Measurements from ENCODE around the gene RGS3.

Gene RGS3

DNA sequence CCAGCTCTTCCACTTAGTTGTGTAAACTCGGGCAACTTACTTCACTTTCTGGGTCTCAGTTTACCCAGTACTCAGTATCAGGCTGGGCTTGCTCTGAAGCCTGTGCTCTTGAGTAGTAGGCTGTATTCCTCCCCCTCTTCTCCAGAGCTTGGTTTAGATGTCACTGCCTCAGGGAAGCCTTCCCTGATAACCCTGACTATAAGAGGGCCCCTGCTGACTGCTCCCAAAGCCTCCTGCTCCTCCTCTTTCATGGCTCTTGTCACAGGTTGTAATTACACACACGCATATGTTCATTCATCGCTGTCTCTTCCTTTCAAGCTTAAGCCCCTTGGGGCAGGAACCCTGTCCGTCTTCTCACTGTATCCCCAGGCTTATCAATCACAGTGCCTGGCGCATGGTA is 140.2 kb downstream of the RGS3 start:
- DNase-seq = no peak
- Histone ChIP-seq H3K4me1 (ENCODE audit: control insufficient read depth, insufficient read depth, low read length, poor library complexity, severe bottlenecking) (no peaks in the 10 kb centered on the region), H3K27me3 (replicated peaks; ENCODE audit: control insufficient read depth, insufficient read depth, low read length, poor library complexity, severe bottlenecking) (no peaks in the 10 kb centered on the region), H3K9me3 (ENCODE audit: control insufficient read depth, low read length) (no peaks in the 10 kb centered on the region), H3K4me3 (ENCODE audit: insufficient read depth, low read depth, low read length, poor library complexity, severe bottlenecking) (no peak overlapping the region), H3K36me3 (ENCODE audit: control insufficient read depth, insufficient read depth, low read length) (no peaks in the 10 kb centered on the region), H3K27ac (ENCODE audit: insufficient read depth, low read length, poor library complexity, severe bottlenecking) (no peak overlapping the region)

DNA sequence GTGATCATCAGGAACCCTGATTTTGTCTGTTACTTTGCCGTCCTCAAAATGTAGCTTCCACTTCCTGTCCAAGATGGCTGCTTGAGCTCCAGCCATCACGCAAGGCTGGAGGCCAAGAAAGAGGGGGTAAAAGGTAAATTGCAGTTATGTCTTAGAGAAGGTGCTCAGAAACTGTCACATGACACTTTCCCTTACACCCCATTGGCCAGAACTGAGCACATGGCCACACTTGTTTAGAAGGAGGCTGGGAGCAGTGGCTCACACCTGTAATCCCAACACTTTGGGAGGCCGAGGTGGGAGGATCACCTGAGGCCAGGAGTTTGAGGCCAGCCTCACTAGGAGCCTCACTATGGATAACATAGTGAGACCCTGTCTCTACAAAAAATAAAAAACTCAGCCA is 140.9 kb downstream of the RGS3 start:
- H3K4me1 ChIP-seq (ENCODE audit: control insufficient read depth, insufficient read depth, low read length, poor library complexity, severe bottlenecking) = no peaks in the 10 kb centered on the region

DNA sequence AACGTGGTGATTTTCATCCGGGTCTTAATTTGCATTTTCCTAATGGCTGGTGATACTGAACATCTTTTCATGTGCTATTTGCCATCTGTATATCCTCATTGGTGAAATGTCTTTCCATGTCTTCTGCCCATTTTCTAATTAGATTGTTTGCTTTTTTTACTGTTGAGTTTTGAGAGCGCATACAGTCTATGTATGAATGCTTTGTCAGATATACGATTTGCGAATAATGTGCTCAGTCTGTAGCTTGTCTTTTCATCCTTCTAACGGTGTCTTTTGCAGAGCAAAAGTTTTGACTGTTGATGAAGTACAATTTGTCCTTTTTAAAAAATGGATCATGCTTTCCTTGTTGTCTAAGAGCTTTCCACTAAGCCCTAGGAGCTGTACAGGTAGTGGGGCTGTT is 143.0 kb downstream of the RGS3 start:
- H3K27me3 ChIP-seq (replicated peaks; ENCODE audit: control insufficient read depth, insufficient read depth, low read length, poor library complexity, severe bottlenecking) = no peaks in the 10 kb centered on the region
- no peaks in the 10 kb centered on the region for H3K4me1 ChIP-seq (ENCODE audit: control insufficient read depth, insufficient read depth, low read length, poor library complexity, severe bottlenecking)
- no peak overlapping the region for H3K4me3 ChIP-seq (ENCODE audit: insufficient read depth, low read depth, low read length, poor library complexity, severe bottlenecking)
- no peaks in the 10 kb centered on the region for H3K36me3 ChIP-seq (ENCODE audit: control insufficient read depth, insufficient read depth, low read length)
- no peaks in the 10 kb centered on the region for H3K9me3 ChIP-seq (ENCODE audit: control insufficient read depth, low read length)
- H3K27ac ChIP-seq (ENCODE audit: insufficient read depth, low read length, poor library complexity, severe bottlenecking) = no peak overlapping the region
- DNase-seq = no peak

More for the DNA sequence above, 140.9 kb downstream of the RGS3 start:
- Histone ChIP-seq H3K9me3 (ENCODE audit: control insufficient read depth, low read length) (no peaks in the 10 kb centered on the region), H3K4me3 (ENCODE audit: insufficient read depth, low read depth, low read length, poor library complexity, severe bottlenecking) (no peak overlapping the region), H3K27ac (ENCODE audit: insufficient read depth, low read length, poor library complexity, severe bottlenecking) (no peak overlapping the region), H3K36me3 (ENCODE audit: control insufficient read depth, insufficient read depth, low read length) (no peaks in the 10 kb centered on the region), H3K27me3 (replicated peaks; ENCODE audit: control insufficient read depth, insufficient read depth, low read length, poor library complexity, severe bottlenecking) (no peaks in the 10 kb centered on the region)
- no peak for DNase-seq

DNA sequence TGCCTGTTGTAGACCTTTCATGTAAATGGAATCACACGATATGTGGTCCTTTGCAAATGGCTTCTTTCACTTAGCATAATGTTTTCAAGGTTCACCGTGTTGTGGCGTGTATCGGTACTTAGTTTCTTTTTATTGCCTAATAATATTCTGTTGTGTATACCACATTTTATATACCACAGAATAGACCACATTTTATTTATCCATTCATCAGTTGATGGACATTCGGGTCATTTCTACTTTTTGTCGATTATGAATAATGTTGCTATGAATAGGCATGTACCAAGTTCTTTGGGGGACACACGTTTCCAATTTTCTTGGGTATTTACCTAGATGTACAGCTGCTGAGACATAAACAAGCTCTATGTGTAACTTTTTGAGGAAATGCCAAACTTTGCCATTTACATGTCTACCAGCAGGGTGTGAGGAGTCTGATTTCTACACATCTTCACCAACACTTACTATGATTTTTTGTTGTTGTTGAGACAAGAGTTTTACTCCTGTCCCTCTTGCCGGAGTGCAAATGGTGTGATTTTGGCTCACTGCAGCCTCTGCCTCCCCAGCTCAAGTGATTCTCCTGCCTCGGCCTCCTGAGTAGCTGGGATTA is 144.7 kb downstream of the RGS3 start:
- H3K27me3 ChIP-seq (replicated peaks; ENCODE audit: control insufficient read depth, insufficient read depth, low read length, poor library complexity, severe bottlenecking) = no peaks in the 10 kb centered on the region
- no peak overlapping the region for H3K4me3 ChIP-seq (ENCODE audit: insufficient read depth, low read depth, low read length, poor library complexity, severe bottlenecking)
- no peak for DNase-seq
- H3K4me1 ChIP-seq (ENCODE audit: control insufficient read depth, insufficient read depth, low read length, poor library complexity, severe bottlenecking) = no peaks in the 10 kb centered on the region
- H3K36me3 ChIP-seq (ENCODE audit: control insufficient read depth, insufficient read depth, low read length) = no peaks in the 10 kb centered on the region
- H3K9me3 ChIP-seq (ENCODE audit: control insufficient read depth, low read length) = no peaks in the 10 kb centered on the region
- H3K27ac ChIP-seq (ENCODE audit: insufficient read depth, low read length, poor library complexity, severe bottlenecking) = no peak overlapping the region

DNA sequence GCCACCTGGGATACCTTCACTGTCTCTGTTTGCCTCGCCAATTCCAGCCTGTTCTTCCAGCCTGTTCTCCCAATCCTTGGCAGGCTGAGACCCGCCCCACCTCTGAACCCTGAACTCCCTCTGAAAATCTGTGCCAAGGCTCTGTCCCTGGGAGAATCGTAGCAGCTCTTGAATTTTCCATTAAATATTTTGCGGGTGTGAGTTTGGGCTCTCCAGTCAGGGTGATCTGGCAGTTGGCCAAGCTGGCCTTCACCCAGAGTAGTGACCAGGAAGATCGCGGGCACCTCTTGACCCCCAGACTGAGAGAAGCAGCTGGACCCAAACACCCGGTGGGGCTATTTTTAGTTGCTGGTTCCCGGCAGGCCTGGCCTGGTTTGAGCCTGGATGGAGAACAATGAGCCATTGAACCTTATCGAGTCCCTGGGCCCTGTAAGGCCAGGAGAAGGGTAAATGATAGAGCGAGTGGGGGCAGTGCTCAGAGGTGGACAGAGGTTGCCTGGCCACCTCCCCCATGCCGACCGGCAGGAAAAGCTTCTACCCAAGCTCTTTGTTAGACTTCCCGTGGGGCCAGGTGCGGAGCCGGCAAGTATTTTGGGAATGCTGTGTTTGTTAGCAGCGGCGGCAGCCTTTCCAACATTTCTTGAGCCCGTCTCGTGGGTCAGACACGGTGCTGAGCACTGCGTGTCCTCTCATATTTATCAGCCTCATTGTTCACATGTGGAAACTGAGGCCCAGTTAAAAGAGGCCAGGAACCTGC is 146.2 kb downstream of the RGS3 start:
- Histone ChIP-seq H3K4me1 (ENCODE audit: control insufficient read depth, insufficient read depth, low read length, poor library complexity, severe bottlenecking) (no peaks in the 10 kb centered on the region), H3K4me3 (ENCODE audit: insufficient read depth, low read depth, low read length, poor library complexity, severe bottlenecking) (no peak overlapping the region), H3K27me3 (replicated peaks; ENCODE audit: control insufficient read depth, insufficient read depth, low read length, poor library complexity, severe bottlenecking) (no peaks in the 10 kb centered on the region), H3K9me3 (ENCODE audit: control insufficient read depth, low read length) (no peaks in the 10 kb centered on the region), H3K27ac (ENCODE audit: insufficient read depth, low read length, poor library complexity, severe bottlenecking) (no peak overlapping the region), H3K36me3 (ENCODE audit: control insufficient read depth, insufficient read depth, low read length) (no peaks in the 10 kb centered on the region)
- DNase-seq = no peak

DNA sequence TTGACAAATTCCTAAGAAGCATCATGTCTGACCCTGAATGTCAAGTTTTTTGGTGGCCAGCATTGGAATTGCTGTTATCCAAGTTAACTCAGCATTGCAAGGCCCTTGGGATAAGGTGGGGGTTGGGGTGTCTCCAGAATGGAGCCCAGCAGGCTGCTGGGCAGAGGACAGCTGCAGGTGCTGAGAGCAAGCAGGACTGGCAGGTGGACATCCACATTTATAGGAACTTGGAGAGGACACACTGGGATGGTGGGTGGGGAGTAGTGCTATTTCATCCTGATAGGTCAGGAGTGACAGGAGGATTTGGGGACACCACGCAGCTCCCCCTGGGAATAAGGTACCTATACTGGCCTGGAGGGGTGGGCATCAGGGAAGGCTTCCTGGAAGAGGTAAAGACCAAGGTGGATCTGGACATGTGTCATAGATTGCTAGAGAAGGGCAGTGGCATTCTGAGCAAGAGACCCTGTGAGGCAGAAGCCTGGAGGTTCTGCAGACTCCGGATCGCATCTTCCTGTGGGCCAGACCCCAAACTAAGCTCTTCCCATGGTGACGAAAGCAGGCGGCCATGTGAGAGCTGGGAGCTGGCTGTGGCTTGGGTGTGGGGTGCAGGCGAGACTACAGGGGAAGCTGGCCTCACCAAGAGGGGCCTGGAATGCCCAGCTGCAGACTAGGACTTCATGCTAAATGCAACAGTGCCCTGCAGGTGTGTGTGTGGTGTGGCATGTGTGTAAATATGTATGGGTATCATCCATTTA is 148.1 kb downstream of the RGS3 start:
- Histone ChIP-seq H3K36me3 (ENCODE audit: control insufficient read depth, insufficient read depth, low read length) (no peaks in the 10 kb centered on the region), H3K4me1 (ENCODE audit: control insufficient read depth, insufficient read depth, low read length, poor library complexity, severe bottlenecking) (no peaks in the 10 kb centered on the region), H3K9me3 (ENCODE audit: control insufficient read depth, low read length) (no peaks in the 10 kb centered on the region), H3K27ac (ENCODE audit: insufficient read depth, low read length, poor library complexity, severe bottlenecking) (no peak overlapping the region), H3K27me3 (replicated peaks; ENCODE audit: control insufficient read depth, insufficient read depth, low read length, poor library complexity, severe bottlenecking) (no peaks in the 10 kb centered on the region), H3K4me3 (ENCODE audit: insufficient read depth, low read depth, low read length, poor library complexity, severe bottlenecking) (no peak overlapping the region)
- DNase-seq = no peak

DNA sequence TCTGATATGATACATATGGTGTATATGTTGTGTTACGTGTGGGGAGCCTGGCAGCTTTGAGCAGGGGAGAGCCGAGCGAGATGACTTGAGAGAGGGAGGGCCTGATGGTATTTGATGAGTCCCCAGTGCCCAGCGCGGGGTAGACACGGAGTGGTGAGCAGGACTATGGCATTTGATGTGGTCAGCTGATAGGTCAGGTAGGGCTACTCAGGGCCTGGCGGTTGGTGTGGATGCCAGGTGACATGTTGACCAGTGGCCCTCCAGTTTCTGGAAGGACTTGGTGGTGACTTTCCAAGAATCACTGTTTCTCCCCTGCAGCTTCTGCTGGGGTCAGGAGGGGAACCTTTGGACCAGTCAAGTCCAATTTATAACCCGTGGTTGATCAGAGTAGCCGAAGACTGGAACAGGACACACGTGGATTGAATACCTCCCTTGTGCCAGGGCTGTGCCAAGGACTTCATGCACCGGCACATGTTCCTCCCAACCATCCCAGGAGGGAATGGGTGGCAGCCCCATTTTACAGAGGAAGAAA is 148.8 kb downstream of the RGS3 start:
- Histone ChIP-seq H3K27ac (ENCODE audit: insufficient read depth, low read length, poor library complexity, severe bottlenecking) (no peak overlapping the region), H3K4me1 (ENCODE audit: control insufficient read depth, insufficient read depth, low read length, poor library complexity, severe bottlenecking) (no peaks in the 10 kb centered on the region), H3K36me3 (ENCODE audit: control insufficient read depth, insufficient read depth, low read length) (no peaks in the 10 kb centered on the region), H3K4me3 (ENCODE audit: insufficient read depth, low read depth, low read length, poor library complexity, severe bottlenecking) (no peak overlapping the region), H3K9me3 (ENCODE audit: control insufficient read depth, low read length) (no peaks in the 10 kb centered on the region), H3K27me3 (replicated peaks; ENCODE audit: control insufficient read depth, insufficient read depth, low read length, poor library complexity, severe bottlenecking) (no peaks in the 10 kb centered on the region)
- DNase-seq = no peak

DNA sequence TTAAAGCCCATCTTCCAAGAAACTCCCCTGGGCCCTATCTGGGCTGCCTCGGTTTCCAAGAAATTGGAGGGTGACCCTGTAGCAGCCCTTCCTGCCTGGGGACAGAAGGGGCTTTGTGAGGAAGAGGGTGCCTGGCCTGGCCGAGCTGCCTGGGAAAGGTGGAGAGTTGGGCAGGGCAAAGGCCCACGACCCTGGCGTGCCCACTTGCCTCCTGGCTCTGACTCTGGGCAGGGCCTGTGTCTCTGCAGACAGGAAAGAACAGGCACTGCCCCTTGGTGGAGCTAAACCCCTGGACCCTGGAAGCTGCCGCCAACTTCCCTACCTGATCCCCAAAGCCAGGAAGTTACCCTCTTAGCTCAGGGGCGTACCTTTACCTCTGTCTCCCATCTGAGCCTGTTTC is 149.3 kb downstream of the RGS3 start:
- Histone ChIP-seq H3K27ac (ENCODE audit: insufficient read depth, low read length, poor library complexity, severe bottlenecking) (no peak overlapping the region), H3K36me3 (ENCODE audit: control insufficient read depth, insufficient read depth, low read length) (no peaks in the 10 kb centered on the region), H3K27me3 (replicated peaks; ENCODE audit: control insufficient read depth, insufficient read depth, low read length, poor library complexity, severe bottlenecking) (no peaks in the 10 kb centered on the region), H3K4me3 (ENCODE audit: insufficient read depth, low read depth, low read length, poor library complexity, severe bottlenecking) (no peak overlapping the region), H3K9me3 (ENCODE audit: control insufficient read depth, low read length) (no peaks in the 10 kb centered on the region), H3K4me1 (ENCODE audit: control insufficient read depth, insufficient read depth, low read length, poor library complexity, severe bottlenecking) (no peaks in the 10 kb centered on the region)
- DNase-seq = no peak

DNA sequence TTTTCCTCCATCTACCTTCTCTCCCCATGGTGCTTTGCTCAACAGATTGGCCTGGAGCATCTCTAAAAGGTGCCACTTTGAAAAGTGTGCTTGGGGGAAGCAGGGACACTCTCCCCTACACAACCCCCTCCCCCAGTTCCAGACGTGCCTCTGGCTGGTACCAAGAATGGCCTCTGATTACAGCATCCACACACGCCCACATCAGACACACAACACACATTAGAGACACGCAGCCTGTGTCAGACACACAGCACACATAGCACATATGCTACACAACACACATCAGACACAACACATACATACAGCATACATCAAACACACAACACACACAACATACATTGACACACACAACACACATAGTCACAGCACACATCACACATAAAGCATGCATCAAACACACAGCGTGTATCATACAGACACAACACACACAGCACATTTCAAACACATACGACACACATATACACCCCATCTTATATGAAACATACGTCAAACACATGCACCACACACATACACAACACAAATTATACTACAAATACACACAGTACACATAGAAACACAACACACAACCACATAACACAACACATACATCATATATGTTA is 150.4 kb downstream of the RGS3 start:
- no peak for DNase-seq

More for the DNA sequence above, 150.4 kb downstream of the RGS3 start:
- Histone ChIP-seq H3K4me3 (ENCODE audit: insufficient read depth, low read depth, low read length, poor library complexity, severe bottlenecking) (no peak overlapping the region), H3K36me3 (ENCODE audit: control insufficient read depth, insufficient read depth, low read length) (no peaks in the 10 kb centered on the region), H3K27me3 (replicated peaks; ENCODE audit: control insufficient read depth, insufficient read depth, low read length, poor library complexity, severe bottlenecking) (no peaks in the 10 kb centered on the region), H3K27ac (ENCODE audit: insufficient read depth, low read length, poor library complexity, severe bottlenecking) (no peak overlapping the region), H3K4me1 (ENCODE audit: control insufficient read depth, insufficient read depth, low read length, poor library complexity, severe bottlenecking) (no peaks in the 10 kb centered on the region), H3K9me3 (ENCODE audit: control insufficient read depth, low read length) (no peaks in the 10 kb centered on the region)

Data from effector memory CD4-positive, alpha-beta T cell (primary cell).